Tibial artery (tissue), 4 donors: ENCODE data around the gene STK17B.
"Not testable (repeated sequence)": the region's sequence is repeated elsewhere in the genome, so short reads cannot be mapped to it uniquely, and the experiment has no call there.

Experiments
- DNase-seq, 2 donors: peaks; one replicate each; pipeline ENCODE4 v3.0.0-alpha.2; 2019
- H3K27ac ChIP-seq, 2 donors: fragments of 200-600 bp; sonication (generic) in 1 of 2; 1 replicate in 1 of 2; 2 replicates in 1 of 2; pipeline ENCODE4 v1.5.1; 2018 to 2019; ENCODE audit warnings: mild to moderate bottlenecking in 1 of 2
- H3K27me3 ChIP-seq, 2 donors: fragments of 200-600 bp; sonication (generic) in 1 of 2; one replicate each; pipeline versions ENCODE4 v1.5.1 to v1.6.0; 2016 to 2019
- H3K36me3 ChIP-seq, 3 donors: fragments of 200-600 bp; sonication (generic) in 2 of 3; one replicate each; pipeline ENCODE4 v1.5.1; 2016 to 2019; ENCODE audit warnings: mild to moderate bottlenecking in 2 of 3
- H3K4me1 ChIP-seq, 4 donors: fragments of 200-600 bp; sonication (generic) in 2 of 4; 1 replicate in 3 of 4; 2 replicates in 1 of 4; pipeline ENCODE4 v1.5.1; 2016 to 2019
- H3K4me3 ChIP-seq, 2 donors: fragments of 200-600 bp; sonication (generic) in 1 of 2; 1 replicate in 1 of 2; 2 replicates in 1 of 2; pipeline ENCODE4 v1.5.1; 2018 to 2019; ENCODE audit warnings: mild to moderate bottlenecking in 2 of 2
- H3K9me3 ChIP-seq, 3 donors: fragments of 200-600 bp; sonication (generic) in 1 of 3; one replicate each; pipeline ENCODE4 v1.5.1; 2016 to 2019
- CTCF ChIP-seq, 2 experiments: fragments of 200-600 bp in 1 of 2; fragments of 450-650 bp in 1 of 2; IDR thresholded peaks; one replicate each; pipeline ENCODE4 v1.5.1; 2017 to 2019; ENCODE audit warnings: antibody characterized with exemption in 2 of 2, mild to moderate bottlenecking in 1 of 2, moderate library complexity in 1 of 2
- intact Hi-C: fragments of 100-400 bp; cut with DNase I; formaldehyde crosslinking; loops from one replicate; pipeline ENCODE4 v1.15.0; 2023; ENCODE audit warnings: low total_unique reads

STK17B gene

GRCh38 chr2:196191541-196191940 is 20.2 kb upstream of the STK17B start:
- Histone ChIP-seq H3K9me3 (no peaks in the 10 kb centered on the region), H3K27me3 (no peaks in the 10 kb centered on the region), H3K36me3 (no peaks in the 10 kb centered on the region), H3K4me1 (no peaks in the 10 kb centered on the region), H3K27ac (no peak overlapping the region), H3K4me3 (no peak overlapping the region)
- intact Hi-C loops, result no loop called here
- no peak for DNase-seq
- no peak for TF ChIP-seq CTCF (IDR thresholded peaks at IDR 0.05)

- H3K4me1 ChIP-seq, result no peaks in the 10 kb centered on the region
- intact Hi-C loops, result no loop called here
- no peaks in the 10 kb centered on the region for H3K27me3 ChIP-seq
- TF ChIP-seq CTCF (IDR thresholded peaks at IDR 0.05), result no peak
- H3K9me3 ChIP-seq, result no peaks in the 10 kb centered on the region
- no peak overlapping the region for H3K27ac ChIP-seq
- H3K36me3 ChIP-seq, result no peaks in the 10 kb centered on the region
- H3K4me3 ChIP-seq, result no peak overlapping the region
- DNase-seq, result no peak
Observed at GRCh38 chr2:196187898-196188458, 16.6 kb upstream of the STK17B start.

GRCh38 chr2:196187175-196187700 is 15.9 kb upstream of the STK17B start:
- H3K27ac ChIP-seq, H3K4me1 ChIP-seq, H3K9me3 ChIP-seq, H3K27me3 ChIP-seq, intact Hi-C loops, DNase-seq, H3K36me3 ChIP-seq, H3K4me3 ChIP-seq: not testable (repeated sequence)

- no peaks in the 10 kb centered on the region for H3K9me3 ChIP-seq
- H3K27me3 ChIP-seq, result no peaks in the 10 kb centered on the region
- no peaks in the 10 kb centered on the region for H3K4me1 ChIP-seq
- no peak for DNase-seq
- no peaks in the 10 kb centered on the region for H3K36me3 ChIP-seq
- TF ChIP-seq CTCF (IDR thresholded peaks at IDR 0.05), result no peak
- intact Hi-C loops, result no loop called here
- no peak overlapping the region for H3K4me3 ChIP-seq
- H3K27ac ChIP-seq, result no peak overlapping the region
Observed at GRCh38 chr2:196186266-196186980, 15.0 kb upstream of the STK17B start.

- Histone ChIP-seq H3K27ac (no peak overlapping the region), H3K27me3 (no peaks in the 10 kb centered on the region), H3K4me1 (no peaks in the 10 kb centered on the region), H3K36me3 (no peaks in the 10 kb centered on the region), H3K9me3 (no peaks in the 10 kb centered on the region), H3K4me3 (no peak overlapping the region)
- no peak for TF ChIP-seq CTCF (IDR thresholded peaks at IDR 0.05)
- no peak for DNase-seq
- intact Hi-C loops, result no loop called here
Observed at GRCh38 chr2:196184921-196185320, 13.5 kb upstream of the STK17B start.

DNA sequence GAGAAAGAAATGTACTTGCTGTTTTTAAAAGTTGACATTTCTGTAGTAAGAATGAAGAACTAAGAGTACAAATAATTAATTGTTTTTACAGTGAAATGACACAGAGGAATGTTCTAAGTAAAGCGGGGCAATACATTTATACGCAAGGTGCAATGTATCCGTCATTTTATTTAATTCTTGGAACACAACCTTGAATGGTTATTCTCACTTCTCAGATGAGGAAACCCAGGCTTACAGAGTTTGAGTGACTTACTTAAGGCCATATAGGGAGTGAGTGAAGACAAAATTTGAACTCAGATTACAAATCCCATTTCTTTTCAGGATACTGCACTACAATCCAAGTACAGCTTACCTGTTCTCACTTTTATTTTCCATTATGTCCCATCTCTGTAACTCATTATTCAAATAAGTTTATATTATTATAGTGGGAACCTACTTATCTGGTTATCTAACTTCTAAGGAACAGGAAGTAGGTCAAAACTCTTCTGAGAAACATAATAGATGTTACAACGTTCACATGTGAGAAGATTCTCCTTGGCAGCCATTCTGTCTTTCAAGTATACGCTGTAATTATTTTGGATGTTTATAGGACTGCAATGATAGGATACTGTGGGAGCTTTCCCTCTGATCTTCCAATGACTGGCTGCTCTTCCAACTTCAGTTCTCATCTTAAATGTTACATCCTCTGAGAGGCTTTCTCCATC is 12.3 kb upstream of the STK17B start:
- TF ChIP-seq CTCF (IDR thresholded peaks at IDR 0.05), result no peak
- Histone ChIP-seq H3K27ac (no peak overlapping the region), H3K36me3 (no peaks in the 10 kb centered on the region), H3K9me3 (no peaks in the 10 kb centered on the region), H3K4me3 (no peak overlapping the region), H3K27me3 (no peaks in the 10 kb centered on the region), H3K4me1 (no peaks in the 10 kb centered on the region)
- intact Hi-C loops, result no loop called here
- no peak for DNase-seq
